H1 (cell line): ENCODE results near the gene MADD. TPM values are rescaled to one million over a fixed set of nuclear protein-coding genes. Genes with fewer than 3 reads are reported as not detected.

Source experiments
- CTCF ChIA-PET: fragments of 300-600 bp; sonication (Branson Sonifier 250); formaldehyde crosslinking; loops from one replicate; lab custom pipeline; 2021; ENCODE audit not compliant: partially characterized antibody; lab: Charles Lee
- POLR2A ChIA-PET: fragments of 300-600 bp; sonication (Branson Sonifier 250); formaldehyde crosslinking; loops from one replicate; lab custom pipeline; 2021; ENCODE audit warnings: inconsistent platforms; ENCODE audit not compliant: partially characterized antibody; lab: Charles Lee
- DNase-seq, 2 experiments: peaks; one replicate each; pipeline versions ENCODE4 v3.0.0 to v3.0.0-alpha.2; 2010 to 2022; ENCODE audit warnings: low spot score in 2 of 2, low read depth in 1 of 2, mixed read lengths in 1 of 2
- FAIRE-seq: peaks from 2 replicates; lab custom pipeline; 2011; peaks lifted over from hg19 to GRCh38; lab: Jason Lieb, UNC
- H2AFZ ChIP-seq: 2 replicates; pipeline ENCODE4 v1.8.1; 2012; ENCODE audit warnings: low read length, inconsistent platforms
- H2AK5ac ChIP-seq: 2 replicates; pipeline ENCODE4 v1.6.1; 2013; ENCODE audit warnings: low read depth, low read length
- H2BK120ac ChIP-seq: replicated peaks from 2 replicates; pipeline ENCODE3; 2013; ENCODE audit warnings: low read depth, low read length, inconsistent platforms
- H2BK12ac ChIP-seq: 2 replicates; pipeline ENCODE4 v1.6.1; 2013; ENCODE audit warnings: low read depth, low read length
- H2BK15ac ChIP-seq: 2 replicates; pipeline ENCODE4 v1.6.1; 2013; ENCODE audit warnings: low read length
- H2BK20ac ChIP-seq: 2 replicates; pipeline ENCODE4 v1.6.1; 2013; ENCODE audit warnings: low read length
- H2BK5ac ChIP-seq: 2 replicates; pipeline ENCODE4 v1.6.1; 2013; ENCODE audit warnings: low read depth, low read length
- H3K14ac ChIP-seq: 2 replicates; pipeline ENCODE4 v1.6.1; 2013; ENCODE audit warnings: inconsistent platforms; ENCODE audit not compliant: insufficient read length
- H3K18ac ChIP-seq: 2 replicates; pipeline ENCODE4 v1.6.1; 2013; ENCODE audit warnings: low read length; ENCODE audit errors: extremely low read depth
- H3K23ac ChIP-seq: 2 replicates; pipeline ENCODE4 v1.6.1; 2013; ENCODE audit warnings: inconsistent platforms; ENCODE audit not compliant: insufficient read length
- H3K23me2 ChIP-seq: 2 replicates; pipeline ENCODE4 v1.6.1; 2013; ENCODE audit warnings: low read depth, low read length
- H3K27ac ChIP-seq: 2 replicates; pipeline ENCODE4 v1.6.1; 2011; ENCODE audit warnings: low read depth, low read length, inconsistent platforms
- H3K27me3 ChIP-seq, 4 experiments: replicated peaks in 1 of 4; 1 replicate in 1 of 4; 2 replicates in 3 of 4; pipeline versions ENCODE4 v1.6.1 to v1.8.1; 2011 to 2013; ENCODE audit warnings: low read length in 3 of 4, mild to moderate bottlenecking in 3 of 4, inconsistent platforms in 2 of 4, mixed read lengths in 2 of 4, moderate library complexity in 1 of 4; ENCODE audit not compliant: control insufficient read depth in 3 of 4, insufficient read depth in 3 of 4; ENCODE audit errors: extremely low read depth in 1 of 4
- H3K36me3 ChIP-seq, 4 experiments: 2 replicates each; pipeline versions ENCODE4 v1.6.1 to v1.8.1; 2011 to 2013; ENCODE audit warnings: mild to moderate bottlenecking in 4 of 4, low read length in 3 of 4, moderate library complexity in 2 of 4, control low read depth in 1 of 4, inconsistent platforms in 1 of 4; ENCODE audit not compliant: insufficient read depth in 4 of 4, control insufficient read depth in 2 of 4
- H3K4ac ChIP-seq: replicated peaks from 2 replicates; pipeline ENCODE3; 2013; ENCODE audit warnings: low read length, low read depth, mixed read lengths, inconsistent platforms; ENCODE audit not compliant: insufficient read length
- H3K4me1 ChIP-seq, 4 experiments: replicated peaks in 1 of 4; 1 replicate in 1 of 4; 2 replicates in 3 of 4; pipeline versions ENCODE4 v1.6.1 to v1.8.1; 2011 to 2013; ENCODE audit warnings: low read length in 3 of 4, inconsistent platforms in 2 of 4, mixed read lengths in 1 of 4; ENCODE audit not compliant: insufficient read depth in 4 of 4, control insufficient read depth in 3 of 4
- H3K4me2 ChIP-seq, 2 experiments: 2 replicates each; pipeline versions ENCODE4 v1.6.1 to v1.8.1; 2011 to 2013; ENCODE audit warnings: low read depth in 2 of 2, low read length in 2 of 2, control low read depth in 1 of 2, inconsistent platforms in 1 of 2, mild to moderate bottlenecking in 1 of 2; ENCODE audit not compliant: insufficient read depth in 1 of 2
- H3K4me3 ChIP-seq, 4 experiments: fragments of 200-600, 300-600 bp in 1 of 4; sonication (generic), shearing (Covaris generic), sonication (Bioruptor Twin) in 1 of 4; 2 replicates each; pipeline versions ENCODE4 v1.5.1 to v1.8.1; 2011 to 2016; ENCODE audit warnings: low read length in 4 of 4, low read depth in 3 of 4, control low read depth in 2 of 4, inconsistent platforms in 2 of 4, mild to moderate bottlenecking in 2 of 4, mixed read lengths in 1 of 4, moderate library complexity in 1 of 4; ENCODE audit not compliant: insufficient read depth in 2 of 4; ENCODE audit errors: extremely low read depth in 1 of 4
- H3K56ac ChIP-seq: replicated peaks from 2 replicates; pipeline ENCODE3; 2013; ENCODE audit warnings: low read depth, mild to moderate bottlenecking, mixed read lengths, low read length, inconsistent platforms; ENCODE audit not compliant: insufficient read length
- H3K79me1 ChIP-seq: 2 replicates; pipeline ENCODE4 v1.6.1; 2013; ENCODE audit warnings: low read depth, low read length, control low read depth
- H3K79me2 ChIP-seq, 2 experiments: 2 replicates each; pipeline versions ENCODE4 v1.6.1 to v1.8.1; 2012 to 2013; ENCODE audit warnings: low read length in 2 of 2, mild to moderate bottlenecking in 2 of 2, inconsistent platforms in 1 of 2; ENCODE audit not compliant: insufficient read depth in 2 of 2, control insufficient read depth in 1 of 2
- H3K9ac ChIP-seq, 4 experiments: replicated peaks in 1 of 4; 1 replicate in 1 of 4; 2 replicates in 3 of 4; pipeline versions ENCODE4 v1.6.1 to v1.8.1; 2011 to 2013; ENCODE audit warnings: low read depth in 3 of 4, low read length in 3 of 4, control low read depth in 2 of 4, mild to moderate bottlenecking in 2 of 4, moderate library complexity in 2 of 4, inconsistent platforms in 1 of 4; ENCODE audit errors: extremely low read depth in 1 of 4
- H3K9me3 ChIP-seq, 2 experiments: 2 replicates each; pipeline versions ENCODE4 v1.6.1 to v1.8.1; 2012 to 2013; ENCODE audit warnings: mild to moderate bottlenecking in 2 of 2, moderate library complexity in 2 of 2, control low read depth in 1 of 2, inconsistent platforms in 1 of 2, low read depth in 1 of 2, low read length in 1 of 2, mixed read lengths in 1 of 2; ENCODE audit not compliant: insufficient read depth in 2 of 2
- H4K20me1 ChIP-seq, 2 experiments: replicated peaks in 1 of 2; 2 replicates each; pipeline versions ENCODE3 to v1.8.1; 2011 to 2013; ENCODE audit warnings: inconsistent platforms in 2 of 2, low read length in 2 of 2, mild to moderate bottlenecking in 1 of 2; ENCODE audit not compliant: insufficient read depth in 2 of 2, control insufficient read depth in 1 of 2
- H4K5ac ChIP-seq: 2 replicates; pipeline ENCODE4 v1.6.1; 2013; ENCODE audit warnings: low read length, low read depth, mixed read lengths, inconsistent platforms; ENCODE audit not compliant: insufficient read length
- H4K8ac ChIP-seq: 2 replicates; pipeline ENCODE4 v1.8.0; 2013; ENCODE audit warnings: mild to moderate bottlenecking, moderate library complexity, low read length, inconsistent platforms; ENCODE audit not compliant: insufficient read depth; ENCODE audit errors: extremely low read depth
- H4K91ac ChIP-seq: replicated peaks from 2 replicates; pipeline ENCODE3; 2013; ENCODE audit warnings: low read length, mixed read lengths, inconsistent platforms; ENCODE audit not compliant: insufficient read length
- BACH1 ChIP-seq: IDR thresholded peaks from 2 replicates; pipeline ENCODE4 v1.6.1; 2012; ENCODE audit warnings: low read length, improper control_type of control experiment
- CBX8 ChIP-seq: fragments of 300-800, 300-1000 bp; sonication (generic); IDR thresholded peaks from 2 replicates; pipeline ENCODE4 v1.7.1; 2016; ENCODE audit warnings: low read depth, low read length, borderline replicate concordance
- EGR1 ChIP-seq: IDR thresholded peaks from 2 replicates; pipeline ENCODE4 v1.6.1; 2011; ENCODE audit warnings: low read depth, low read length, borderline replicate concordance
- GABPA ChIP-seq: IDR thresholded peaks from 2 replicates; pipeline ENCODE4 v1.6.1; 2011; ENCODE audit warnings: mild to moderate bottlenecking, low read length, moderate library complexity, borderline replicate concordance; ENCODE audit not compliant: insufficient read depth
- HDAC6 ChIP-seq: IDR thresholded peaks from one replicate; pipeline ENCODE4 v1.7.1; 2012; ENCODE audit warnings: low read depth, mild to moderate bottlenecking, inconsistent platforms, low read length, moderate library complexity
- POLR2A ChIP-seq, 2 experiments: IDR thresholded peaks; 1 replicate in 1 of 2; 2 replicates in 1 of 2; pipeline ENCODE4 v1.6.1; 2011; ENCODE audit warnings: low read depth in 2 of 2, low read length in 2 of 2, mild to moderate bottlenecking in 2 of 2; ENCODE audit errors: control extremely low read depth in 1 of 2
- RBBP5 ChIP-seq: IDR thresholded peaks from 2 replicates; pipeline ENCODE4 v1.7.1; 2012; ENCODE audit warnings: low read depth, mild to moderate bottlenecking, inconsistent platforms, low read length, moderate library complexity, borderline replicate concordance
- SP1 ChIP-seq: IDR thresholded peaks from 2 replicates; pipeline ENCODE4 v1.6.1; 2011; ENCODE audit warnings: low read depth, low read length
- ZNF274 ChIP-seq: IDR thresholded peaks from 2 replicates; pipeline ENCODE4 v1.7.0; 2012; ENCODE audit warnings: low read length, borderline replicate concordance; ENCODE audit errors: extremely low read depth
- WGBS, 2 experiments: shearing (Covaris generic) in 1 of 2; methylation state at CpG; one replicate each; pipeline versions ENCODE4 v1.1.6 to v1.1.7; 2013 to 2015; ENCODE audit warnings: low lambda C conversion rate in 2 of 2, mixed read lengths in 2 of 2, inconsistent platforms in 1 of 2, low coverage in 1 of 2, missing lambda C conversion rate in 1 of 2; ENCODE audit not compliant: insufficient replicate concordance in 2 of 2, insufficient coverage in 1 of 2, insufficient read length in 1 of 2; ENCODE audit errors: extremely low coverage in 1 of 2, missing lambda C conversion rate in 1 of 2; 5-methylcytosine and 5-hydroxymethylcytosine counted together
- polyA plus RNA-seq, 7 experiments: library from polyadenylated mRNA; depleted of rRNA in 3 of 7; stranded (reverse) in 5 of 7; unstranded in 2 of 7; fragments of >200 nt in 5 of 7; fragments of 200-250 nt in 2 of 7; gene quantifications; 1 replicate in 5 of 7; 2 replicates in 1 of 7; 4 replicates in 1 of 7; pipeline versions ENCODE4 v1.2.1 to v1.2.3, GENCODE V29; 2011 to 2013; ENCODE audit warnings: missing spikeins in 2 of 7, mixed read lengths in 2 of 7
- total RNA-seq: library from RNA; stranded (reverse); fragmentation: NEBNext Ultra II Directional; extraction: Animal tissue kit (Norgen Biotek cat#: 25700); gene quantifications from 2 replicates; pipeline ENCODE4 v1.2.1, GENCODE V29; 2021
- TF ChIP-seq, protein P1 (sequence below), 3 experiments: IDR thresholded peaks; 1 replicate in 2 of 3; 2 replicates in 1 of 3; pipeline versions ENCODE4 v1.5.1 to v1.6.1; 2011; ENCODE audit warnings: low read length in 3 of 3, mild to moderate bottlenecking in 3 of 3, inconsistent platforms in 2 of 3, low read depth in 1 of 3, moderate library complexity in 1 of 3; ENCODE audit not compliant: insufficient read depth in 1 of 3; ENCODE audit errors: control extremely low read depth in 1 of 3

The MADD gene
- total and polyA plus RNA-seq, 2 of the 8 experiments (the other 6 are each of a cell fraction or from before 2014, with no cell fraction given) = 32.5 to 45.4 TPM

- FAIRE-seq (no peak), DNase-seq (no peak)
- Histone ChIP-seq H3K18ac (no peak overlapping the region), H3K27ac (no peak overlapping the region), H3K14ac (no peak overlapping the region), H3K23me2 (no peaks in the 10 kb centered on the region), H2AFZ (no peak overlapping the region), H4K8ac (no peak overlapping the region), H2AK5ac (no peak overlapping the region), H3K36me3 (peaks cover 6 to 27% (median 24%) of the 10 kb centered on the region in 4 experiments; a peak in 7 of 8 replicates), H3K4me3 (no peak overlapping the region), H3K23ac (no peak overlapping the region), H3K9ac (no peak overlapping the region), H2BK12ac (no peak overlapping the region), H3K79me2 (no peaks in the 10 kb centered on the region), H3K79me1 (no peaks in the 10 kb centered on the region; the same call in 1 of the 2 replicates), H3K4ac (no peak overlapping the region), H3K56ac (no peak overlapping the region), H4K20me1 (peaks cover 0 to 5% of the 10 kb centered on the region in 2 experiments), H3K9me3 (no peaks in the 10 kb centered on the region), H2BK20ac (no peak overlapping the region), H2BK15ac (no peak overlapping the region), H3K4me1 (0 out of 7 replicates have a peak, but pooled peaks cover 0 to 2% (median 0%) of the 10 kb centered on the region in 4 experiments), H3K4me2 (no peak overlapping the region), H4K5ac (no peak overlapping the region), H3K27me3 (no peaks in the 10 kb centered on the region), H4K91ac (no peak overlapping the region), H2BK120ac (no peak overlapping the region), H2BK5ac (no peak overlapping the region)
- ChIA-PET POLR2A (interaction anchor here (0.7 to 11.9 kb wide), 8 partner anchors 10 to 71 kb away, joined by 3 to 138 read pairs (median 8); partner anchors contain the start of genes ACP2, DDB2 and NR1H3), CTCF (interaction anchor here (0.7 to 11.4 kb wide), 23 partner anchors 9 to 1419 kb away, joined by 3 to 107 read pairs (median 4); partner anchors contain the start of genes ACP2, ARFGAP2, DDB2 and NR1H3)
- TF ChIP-seq GABPA = no peak
- TF ChIP-seq CBX8 = no peak
- no peak for TF ChIP-seq POLR2A (IDR thresholded peaks at IDR 0.05; ENCODE audit: control extremely low read depth in 1 of 2, low read depth in 2 of 2, low read length in 2 of 2)
- TF ChIP-seq, protein P1, sequence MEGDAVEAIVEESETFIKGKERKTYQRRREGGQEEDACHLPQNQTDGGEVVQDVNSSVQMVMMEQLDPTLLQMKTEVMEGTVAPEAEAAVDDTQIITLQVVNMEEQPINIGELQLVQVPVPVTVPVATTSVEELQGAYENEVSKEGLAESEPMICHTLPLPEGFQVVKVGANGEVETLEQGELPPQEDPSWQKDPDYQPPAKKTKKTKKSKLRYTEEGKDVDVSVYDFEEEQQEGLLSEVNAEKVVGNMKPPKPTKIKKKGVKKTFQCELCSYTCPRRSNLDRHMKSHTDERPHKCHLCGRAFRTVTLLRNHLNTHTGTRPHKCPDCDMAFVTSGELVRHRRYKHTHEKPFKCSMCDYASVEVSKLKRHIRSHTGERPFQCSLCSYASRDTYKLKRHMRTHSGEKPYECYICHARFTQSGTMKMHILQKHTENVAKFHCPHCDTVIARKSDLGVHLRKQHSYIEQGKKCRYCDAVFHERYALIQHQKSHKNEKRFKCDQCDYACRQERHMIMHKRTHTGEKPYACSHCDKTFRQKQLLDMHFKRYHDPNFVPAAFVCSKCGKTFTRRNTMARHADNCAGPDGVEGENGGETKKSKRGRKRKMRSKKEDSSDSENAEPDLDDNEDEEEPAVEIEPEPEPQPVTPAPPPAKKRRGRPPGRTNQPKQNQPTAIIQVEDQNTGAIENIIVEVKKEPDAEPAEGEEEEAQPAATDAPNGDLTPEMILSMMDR (IDR thresholded peaks at IDR 0.05; ENCODE audit: control extremely low read depth in 1 of 3, insufficient read depth in 1 of 3, low read depth in 1 of 3, low read length in 3 of 3) = no peak
- TF ChIP-seq EGR1 = no peak
- no peak for TF ChIP-seq RBBP5
- TF ChIP-seq ZNF274 = no peak
- TF ChIP-seq SP1 = no peak
- TF ChIP-seq BACH1 = no peak
- TF ChIP-seq HDAC6 = no peak
- 95% methylated on average over 4 of the region's 4 CpGs; no CpG with 5 or more reads in 1 of the 2 experiments for WGBS, 2 experiments
Measured at GRCh38 chr11:47233051-47233450, 36.9 kb upstream of the MADD start.
